Adrenal gland (tissue), 12 donors: ENCODE data around the gene NXPE3. TPM values are rescaled to one million over a fixed set of nuclear protein-coding genes. Genes with fewer than 3 reads are reported as not detected.

Experiments used
- DNase-seq, 7 donors: peaks; one replicate each; pipeline ENCODE4 v3.0.0-alpha.2; 2019 to 2020
- H3K27ac ChIP-seq, 5 donors: fragments of 200-600 bp; sonication (generic) in 4 of 5; 1 replicate in 3 of 5; 2 replicates in 2 of 5; pipeline versions ENCODE4 v1.5.1 to v1.8.0; 2016 to 2020; ENCODE audit warnings: mild to moderate bottlenecking in 1 of 5
- H3K27me3 ChIP-seq: fragments of 200-600 bp; 2 replicates; pipeline ENCODE4 v1.8.0; 2021
- H3K36me3 ChIP-seq, 2 donors: fragments of 200-600 bp; replicated peaks in 1 of 2; 1 replicate in 1 of 2; 2 replicates in 1 of 2; pipeline versions ENCODE4 v1.5.1 to v1.8.0; 2018 to 2022
- H3K4me1 ChIP-seq, 2 donors: fragments of 200-600 bp; replicated peaks in 1 of 2; 1 replicate in 1 of 2; 2 replicates in 1 of 2; pipeline versions ENCODE4 v1.5.1 to v1.8.0; 2018 to 2021
- H3K4me3 ChIP-seq, 4 donors: fragments of 200-600 bp; sonication (generic) in 3 of 4; one replicate each; pipeline ENCODE4 v1.5.1; 2016 to 2018
- H3K9me3 ChIP-seq, 3 donors: fragments of 200-600 bp; sonication (generic) in 1 of 3; replicated peaks in 1 of 3; 1 replicate in 2 of 3; 2 replicates in 1 of 3; pipeline versions ENCODE4 v1.5.1 to v1.8.0; 2016 to 2021
- POLR2A ChIP-seq, 2 donors: fragments of 450-650 bp; IDR thresholded peaks; one replicate each; pipeline ENCODE4 v1.6.1; 2017; ENCODE audit warnings: antibody characterized with exemption in 2 of 2, mild to moderate bottlenecking in 2 of 2, moderate library complexity in 1 of 2
- WGBS, 4 donors: extraction: QIAGEN DNeasy Blood & Tissue Kit in 2 of 4; methylation state at CpG; one replicate each; pipeline versions ENCODE4 v1.1.5 to v1.1.7; 2013 to 2017; 5-methylcytosine and 5-hydroxymethylcytosine counted together
- intact Hi-C, 2 donors: fragments of 100-400 bp; cut with DNase I; formaldehyde crosslinking; loops; one replicate each; pipeline versions ENCODE4 v1.14.1 to v1.15.0; 2022 to 2023
- polyA plus RNA-seq, 3 donors: library from polyadenylated mRNA; stranded (reverse); fragments of 200-250 nt in 2 of 3; fragments of 350-450 nt in 1 of 3; fragmentation: Illumina TruSeq in 1 of 3; extraction: RNeasy Lipid Tissue Mini Kit (QIAGEN cat#74804) in 1 of 3; gene quantifications; one replicate each; pipeline ENCODE4 v1.2.3, GENCODE V29; 2013 to 2014
- total RNA-seq, 9 donors: library from RNA; depleted of rRNA in 4 of 9; stranded (reverse); fragments of >200 nt in 4 of 9; fragments of 120-200 nt in 1 of 9; fragmentation: NEBNext Ultra II Directional in 1 of 9; extraction: Animal tissue kit (Norgen Biotek cat#: 25700) in 1 of 9; gene quantifications; one replicate each; pipeline versions ENCODE4 v1.1.0 to v1.2.4, GENCODE V29; 2013 to 2023
- TF ChIP-seq, protein P1 (sequence below), 6 experiments: fragments of 450-650 bp in 4 of 6; fragments of 200-600 bp in 2 of 6; sonication (generic) in 1 of 6; IDR thresholded peaks; 1 replicate in 5 of 6; 2 replicates in 1 of 6; pipeline versions ENCODE4 v1.5.1 to v1.8.0; 2016 to 2021; ENCODE audit warnings: antibody characterized with exemption in 6 of 6, mild to moderate bottlenecking in 2 of 6, moderate library complexity in 1 of 6
- donor health status: healthy with polysubstance abuse.
- donor health status: Bipolar disorder and iron deficiency.
- donor health status: DM: yes; HTN: yes; CAD: no.
- donor health status: DM: no; HTN: no; CAD: no.
- donor health status: DM: no; HTN: no; CAD: no.
- donor health status: DM: yes; HTN: yes; CAD: no.

Gene NXPE3
- total and polyA plus RNA-seq, 12 donors: 2.7 to 25.2 (median 7.8) TPM

DNA sequence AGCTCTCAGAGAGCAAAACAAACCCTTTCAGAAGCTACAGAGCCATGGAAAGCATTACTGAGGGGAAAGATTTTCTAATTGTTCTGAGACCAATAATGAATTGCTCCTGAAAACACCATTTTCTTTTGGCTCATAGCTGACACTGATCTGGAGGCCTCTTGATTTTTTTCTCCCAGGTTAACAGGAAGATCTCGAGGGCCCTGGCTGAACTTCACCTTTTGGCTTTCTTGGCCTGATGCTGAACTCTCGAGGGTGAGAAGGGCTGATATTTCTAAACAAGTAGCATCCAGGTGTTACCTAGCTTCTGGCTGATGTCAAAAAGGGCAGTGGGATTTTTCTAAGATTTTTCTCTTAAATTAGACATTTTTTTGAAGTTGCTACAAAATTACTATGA, 50.4 kb downstream of the NXPE3 start:
- 38 to 60% (median 50%) methylated on average over 2 of the region's 2 CpGs for WGBS, 4 donors
- intact Hi-C loops: no loop called here
- Histone ChIP-seq H3K27ac (peak overlapping the region in 3 of 5 donors; percentile 85 to 94 (median 94)), H3K36me3 (no peaks in the 10 kb centered on the region), H3K4me1 (peaks cover 27 to 40% of the 10 kb centered on the region in 2 donors), H3K27me3 (no peaks in the 10 kb centered on the region), H3K9me3 (no peaks in the 10 kb centered on the region), H3K4me3 (no peak overlapping the region)
- TF ChIP-seq, protein P1, sequence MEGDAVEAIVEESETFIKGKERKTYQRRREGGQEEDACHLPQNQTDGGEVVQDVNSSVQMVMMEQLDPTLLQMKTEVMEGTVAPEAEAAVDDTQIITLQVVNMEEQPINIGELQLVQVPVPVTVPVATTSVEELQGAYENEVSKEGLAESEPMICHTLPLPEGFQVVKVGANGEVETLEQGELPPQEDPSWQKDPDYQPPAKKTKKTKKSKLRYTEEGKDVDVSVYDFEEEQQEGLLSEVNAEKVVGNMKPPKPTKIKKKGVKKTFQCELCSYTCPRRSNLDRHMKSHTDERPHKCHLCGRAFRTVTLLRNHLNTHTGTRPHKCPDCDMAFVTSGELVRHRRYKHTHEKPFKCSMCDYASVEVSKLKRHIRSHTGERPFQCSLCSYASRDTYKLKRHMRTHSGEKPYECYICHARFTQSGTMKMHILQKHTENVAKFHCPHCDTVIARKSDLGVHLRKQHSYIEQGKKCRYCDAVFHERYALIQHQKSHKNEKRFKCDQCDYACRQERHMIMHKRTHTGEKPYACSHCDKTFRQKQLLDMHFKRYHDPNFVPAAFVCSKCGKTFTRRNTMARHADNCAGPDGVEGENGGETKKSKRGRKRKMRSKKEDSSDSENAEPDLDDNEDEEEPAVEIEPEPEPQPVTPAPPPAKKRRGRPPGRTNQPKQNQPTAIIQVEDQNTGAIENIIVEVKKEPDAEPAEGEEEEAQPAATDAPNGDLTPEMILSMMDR (IDR thresholded peaks at IDR 0.05): no peak
- TF ChIP-seq POLR2A (IDR thresholded peaks at IDR 0.05): no peak
- no peak for DNase-seq

DNA sequence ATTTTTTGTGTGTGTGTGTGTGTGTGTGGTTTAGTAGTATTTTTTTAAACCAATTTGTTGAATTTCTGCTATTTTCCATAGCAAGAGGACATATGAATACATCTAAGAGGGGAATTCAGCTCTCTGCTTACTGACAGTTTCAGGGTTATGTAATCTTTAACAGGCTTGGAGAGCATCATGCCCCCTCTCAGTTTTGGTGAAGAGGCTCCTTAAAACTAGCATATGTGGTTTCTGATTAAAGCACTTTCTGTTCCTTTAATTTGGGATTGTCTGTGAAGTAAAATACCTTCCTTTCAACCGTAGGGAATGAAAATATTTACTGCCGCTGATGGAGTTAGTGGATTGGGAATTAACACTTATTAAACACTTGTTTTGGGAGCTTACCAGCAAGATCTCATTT, 50.9 kb downstream of the NXPE3 start:
- no peak for TF ChIP-seq POLR2A (IDR thresholded peaks at IDR 0.05)
- TF ChIP-seq, protein P1 (IDR thresholded peaks at IDR 0.05): no peak
- intact Hi-C loops: no loop called here
- Histone ChIP-seq H3K36me3 (no peaks in the 10 kb centered on the region), H3K4me1 (peaks cover 27 to 40% of the 10 kb centered on the region in 2 donors), H3K27ac (peak overlapping the region in 1 of 5 donors; percentile 94), H3K9me3 (no peaks in the 10 kb centered on the region), H3K27me3 (no peaks in the 10 kb centered on the region), H3K4me3 (no peak overlapping the region)
- DNase-seq: no peak
- 72 to 87% (median 75%) methylated on average over 2 of the region's 2 CpGs for WGBS, 4 donors

DNA sequence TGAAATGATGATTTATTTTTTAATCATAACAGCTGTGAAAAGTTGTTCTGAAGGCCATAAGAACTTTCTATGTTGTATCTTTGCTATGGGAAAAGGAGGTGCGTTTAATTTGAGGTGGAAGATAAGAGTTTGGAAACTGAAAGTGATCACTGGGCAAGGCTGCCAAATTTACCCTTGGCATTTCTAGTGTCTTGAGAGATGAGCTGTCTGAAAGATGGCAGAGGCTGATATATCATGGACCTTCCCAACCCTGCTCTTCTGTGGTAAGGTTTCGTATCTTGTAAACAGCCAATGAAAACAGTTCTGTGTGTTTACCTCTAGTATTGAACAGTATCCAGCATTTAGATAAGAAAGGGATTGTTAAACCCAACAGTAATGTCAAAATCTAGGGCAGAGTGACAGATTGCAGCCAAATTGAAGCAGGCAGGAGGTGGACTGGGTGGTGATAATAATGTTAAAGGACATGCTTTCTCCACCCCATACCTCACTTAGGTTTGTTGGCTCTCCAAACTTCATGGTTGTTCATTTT, 54.5 kb downstream of the NXPE3 start:
- TF ChIP-seq, protein P1 (IDR thresholded peaks at IDR 0.05): no peak
- TF ChIP-seq POLR2A (IDR thresholded peaks at IDR 0.05): no peak
- no peaks in the 10 kb centered on the region for H3K9me3 ChIP-seq
- H3K4me3 ChIP-seq: no peak overlapping the region
- no peaks in the 10 kb centered on the region for H3K36me3 ChIP-seq
- peak in 5 of 7 donors; percentile 20 to 67 (median 39) for DNase-seq
- WGBS, 4 donors: 22 to 47% (median 41%) methylated on average over 2 of the region's 2 CpGs
- H3K27me3 ChIP-seq: no peaks in the 10 kb centered on the region
- H3K27ac ChIP-seq: peak overlapping the region in 3 of 5 donors; percentile 36 to 51 (median 38)
- peaks cover 12 to 27% of the 10 kb centered on the region in 2 donors for H3K4me1 ChIP-seq
- intact Hi-C loops: no loop called here

DNA sequence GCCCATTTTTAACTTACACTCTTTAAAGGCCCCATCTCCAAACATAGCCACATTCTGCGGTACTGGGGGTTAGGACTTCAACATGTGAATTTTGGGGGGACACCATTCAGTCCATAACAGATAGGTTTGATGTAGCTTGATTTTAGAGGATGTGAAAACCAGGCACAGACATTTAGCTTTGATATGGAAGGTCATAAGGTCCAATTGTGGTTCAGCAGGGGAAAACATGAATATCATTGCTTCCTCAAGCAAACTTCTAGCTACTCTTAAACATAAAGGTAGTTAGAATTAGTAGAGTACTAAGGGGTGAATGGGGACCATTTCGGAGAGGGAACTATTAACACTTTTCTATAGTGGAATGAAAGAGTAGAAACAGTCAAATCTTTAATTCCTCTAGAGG, 56.7 kb downstream of the NXPE3 start:
- intact Hi-C loops: no loop called here
- no peaks in the 10 kb centered on the region for H3K27me3 ChIP-seq
- TF ChIP-seq, protein P1 (IDR thresholded peaks at IDR 0.05): no peak
- no peak for TF ChIP-seq POLR2A (IDR thresholded peaks at IDR 0.05)
- H3K4me1 ChIP-seq: peaks cover 0 to 13% of the 10 kb centered on the region in 2 donors
- H3K4me3 ChIP-seq: no peak overlapping the region
- no peak overlapping the region for H3K27ac ChIP-seq
- 94 to 97% (median 96%) methylated on average over 2 of the region's 2 CpGs for WGBS, 4 donors
- no peaks in the 10 kb centered on the region for H3K36me3 ChIP-seq
- no peaks in the 10 kb centered on the region for H3K9me3 ChIP-seq
- no peak for DNase-seq
